ENCODE data around the gene PCSK6.

The PCSK6 gene

DNA sequence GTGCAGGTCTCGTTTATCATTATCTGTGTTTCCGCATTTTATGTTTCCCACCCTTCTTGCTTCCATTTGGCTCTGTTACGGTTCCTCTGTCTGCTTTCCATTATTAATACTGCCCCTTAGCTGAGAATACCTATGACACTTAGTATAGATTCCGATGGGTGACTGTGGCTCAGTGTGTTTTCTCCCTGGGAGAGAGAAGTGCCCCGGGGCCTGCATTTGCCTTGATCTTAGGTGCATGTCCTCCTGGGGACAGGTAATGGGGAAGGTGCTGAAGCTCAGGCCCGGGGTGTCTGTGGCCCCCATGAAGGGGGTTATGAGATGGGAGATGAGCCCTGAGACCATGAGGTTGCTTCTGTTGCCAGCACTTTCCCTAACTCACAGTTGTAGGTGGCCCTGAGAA lies 43.4 kb upstream of the PCSK6 start:
- H3K9ac ChIP-seq (ENCODE audit: low read depth, low read length, poor library complexity, severe bottlenecking), result no peak overlapping the region
- H3K9me2 ChIP-seq (replicated peaks; ENCODE audit: low read depth, low read length), result no peaks in the 10 kb centered on the region
- no peak overlapping the region for H3K4me2 ChIP-seq (ENCODE audit: low read depth, low read length, poor library complexity, severe bottlenecking)
- H3K9me3 ChIP-seq (ENCODE audit: insufficient read depth, low read depth, low read length), result no peaks in the 10 kb centered on the region; the same call in 1 of the 2 replicates
- no peak overlapping the region for H2AFZ ChIP-seq (ENCODE audit: low read length)
- H3K36me3 ChIP-seq (ENCODE audit: insufficient read depth, low read length), result no peaks in the 10 kb centered on the region
- H3F3A ChIP-seq (ENCODE audit: low read depth), result no peaks in the 10 kb centered on the region
- no peaks in the 10 kb centered on the region for H4K20me1 ChIP-seq (ENCODE audit: insufficient read depth, low read length, poor library complexity, severe bottlenecking)
- H3K79me2 ChIP-seq (ENCODE audit: insufficient read depth, low read length), result no peaks in the 10 kb centered on the region
- TF ChIP-seq CTCF (conservative IDR thresholded peaks at IDR 0.05; ENCODE audit: low read length) (no peak), EZH2phosphoT487 (IDR thresholded peaks at IDR 0.05; ENCODE audit: borderline replicate concordance) (no peak)
- no peaks in the 10 kb centered on the region for H3K4me1 ChIP-seq (ENCODE audit: insufficient read depth, low read length, poor library complexity, severe bottlenecking)
- no peaks in the 10 kb centered on the region for H3K27me3 ChIP-seq (ENCODE audit: insufficient read depth, low read length, poor library complexity, severe bottlenecking)
- no peak overlapping the region for H3K4me3 ChIP-seq (ENCODE audit: low read length, poor library complexity, severe bottlenecking)

- H3K4me2 ChIP-seq (ENCODE audit: low read depth, low read length, poor library complexity, severe bottlenecking), result no peak overlapping the region
- TF ChIP-seq EZH2phosphoT487 (IDR thresholded peaks at IDR 0.05; ENCODE audit: borderline replicate concordance) (no peak), CTCF (conservative IDR thresholded peaks at IDR 0.05; ENCODE audit: low read length) (no peak)
- H3K27me3 ChIP-seq (ENCODE audit: insufficient read depth, low read length, poor library complexity, severe bottlenecking), result no peaks in the 10 kb centered on the region
- H3K9me3 ChIP-seq (ENCODE audit: insufficient read depth, low read depth, low read length), result no peaks in the 10 kb centered on the region; the same call in 1 of the 2 replicates
- no peak overlapping the region for H3K4me3 ChIP-seq (ENCODE audit: low read length, poor library complexity, severe bottlenecking)
- H3K9ac ChIP-seq (ENCODE audit: low read depth, low read length, poor library complexity, severe bottlenecking), result no peak overlapping the region
- no peaks in the 10 kb centered on the region for H4K20me1 ChIP-seq (ENCODE audit: insufficient read depth, low read length, poor library complexity, severe bottlenecking)
- H3F3A ChIP-seq (ENCODE audit: low read depth), result no peaks in the 10 kb centered on the region
- H3K79me2 ChIP-seq (ENCODE audit: insufficient read depth, low read length), result no peaks in the 10 kb centered on the region
- H3K4me1 ChIP-seq (ENCODE audit: insufficient read depth, low read length, poor library complexity, severe bottlenecking), result no peaks in the 10 kb centered on the region
- no peaks in the 10 kb centered on the region for H3K36me3 ChIP-seq (ENCODE audit: insufficient read depth, low read length)
- H3K9me2 ChIP-seq (replicated peaks; ENCODE audit: low read depth, low read length), result no peaks in the 10 kb centered on the region
- no peak overlapping the region for H2AFZ ChIP-seq (ENCODE audit: low read length)
Observed at GRCh38 chr15:101531170-101531569, 41.7 kb upstream of the PCSK6 start.

DNA sequence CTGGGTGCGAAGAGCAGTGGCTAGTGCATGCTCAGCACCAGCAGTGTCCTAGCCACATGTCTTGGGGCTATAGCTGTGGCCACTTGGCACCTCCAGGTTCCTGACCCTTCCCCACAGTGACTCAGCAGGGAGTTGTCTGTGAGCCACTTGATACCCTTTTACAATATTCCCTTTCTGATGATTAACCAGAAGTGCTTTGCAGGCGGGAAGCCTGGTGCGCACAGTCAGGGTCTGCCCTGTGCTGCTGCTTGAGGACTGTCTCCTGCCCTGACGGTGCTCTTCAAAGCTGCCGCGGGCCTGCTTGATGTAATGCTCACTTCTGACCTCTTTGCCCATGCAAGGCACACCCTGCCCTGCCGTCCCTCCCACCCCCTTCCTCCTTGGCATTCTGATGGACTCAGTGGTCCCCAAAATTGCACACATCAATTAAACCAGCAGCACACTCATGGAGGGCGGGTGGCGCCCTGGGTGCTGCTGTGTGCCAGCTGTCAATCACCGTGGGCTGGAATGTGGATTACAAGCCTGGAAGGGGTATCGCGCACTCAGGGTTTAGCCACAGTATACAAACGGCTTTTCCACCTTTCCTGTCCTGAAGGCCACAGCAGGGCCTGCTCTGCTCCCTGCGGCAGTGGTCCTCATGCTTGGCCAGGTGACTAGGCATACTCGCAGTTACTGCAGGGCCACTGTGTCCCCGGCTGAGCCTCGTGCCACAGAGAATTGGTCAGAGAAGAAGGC lies 40.9 kb upstream of the PCSK6 start:
- no peak overlapping the region for H2AFZ ChIP-seq (ENCODE audit: low read length)
- H3K9me2 ChIP-seq (replicated peaks; ENCODE audit: low read depth, low read length), result no peaks in the 10 kb centered on the region
- no peaks in the 10 kb centered on the region for H3F3A ChIP-seq (ENCODE audit: low read depth)
- no peak for TF ChIP-seq CTCF (conservative IDR thresholded peaks at IDR 0.05; ENCODE audit: low read length)
- TF ChIP-seq EZH2phosphoT487 (IDR thresholded peaks at IDR 0.05; ENCODE audit: borderline replicate concordance), result no peak
- no peaks in the 10 kb centered on the region; the same call in 1 of the 2 replicates for H3K9me3 ChIP-seq (ENCODE audit: insufficient read depth, low read depth, low read length)
- H3K79me2 ChIP-seq (ENCODE audit: insufficient read depth, low read length), result no peaks in the 10 kb centered on the region
- no peaks in the 10 kb centered on the region for H3K27me3 ChIP-seq (ENCODE audit: insufficient read depth, low read length, poor library complexity, severe bottlenecking)
- H3K36me3 ChIP-seq (ENCODE audit: insufficient read depth, low read length), result no peaks in the 10 kb centered on the region
- no peaks in the 10 kb centered on the region for H3K4me1 ChIP-seq (ENCODE audit: insufficient read depth, low read length, poor library complexity, severe bottlenecking)
- no peaks in the 10 kb centered on the region for H4K20me1 ChIP-seq (ENCODE audit: insufficient read depth, low read length, poor library complexity, severe bottlenecking)
- H3K4me3 ChIP-seq (ENCODE audit: low read length, poor library complexity, severe bottlenecking), result no peak overlapping the region
- no peak overlapping the region for H3K9ac ChIP-seq (ENCODE audit: low read depth, low read length, poor library complexity, severe bottlenecking)
- no peak overlapping the region for H3K4me2 ChIP-seq (ENCODE audit: low read depth, low read length, poor library complexity, severe bottlenecking)
